Breast epithelium (tissue), 4 donors: ENCODE results near the gene GRIN2C. TPM values are rescaled to one million over a fixed set of nuclear protein-coding genes. Genes with fewer than 3 reads are reported as not detected.
A peak's percentile ranks its signal among the peaks of the same experiment; 100 is the strongest.

Source experiments
- DNase-seq, 2 donors: peaks; one replicate each; pipeline ENCODE4 v3.0.0-alpha.2; 2019; ENCODE audit warnings: low spot score in 2 of 2
- H3K27ac ChIP-seq, 2 donors: fragments of 200-600 bp; sonication (generic) in 1 of 2; one replicate each; pipeline ENCODE4 v1.5.1; 2016 to 2019; ENCODE audit warnings: mild to moderate bottlenecking in 1 of 2
- H3K27me3 ChIP-seq, 2 donors: fragments of 200-600 bp; sonication (generic) in 1 of 2; one replicate each; pipeline versions ENCODE4 v1.5.1 to v1.6.0; 2017 to 2019; ENCODE audit warnings: control low read depth in 1 of 2, mild to moderate bottlenecking in 1 of 2
- H3K36me3 ChIP-seq: fragments of 200-600 bp; one replicate; pipeline ENCODE4 v1.5.1; 2019
- H3K4me1 ChIP-seq, 2 donors: fragments of 200-600 bp; sonication (generic); one replicate each; pipeline ENCODE4 v1.5.1; 2016 to 2019; ENCODE audit warnings: control low read depth in 1 of 2
- H3K4me3 ChIP-seq, 3 donors: fragments of 200-600 bp; sonication (generic); 1 replicate in 2 of 3; 2 replicates in 1 of 3; pipeline ENCODE4 v1.5.1; 2016 to 2019; ENCODE audit warnings: mild to moderate bottlenecking in 3 of 3, moderate library complexity in 2 of 3
- H3K9me3 ChIP-seq, 2 donors: fragments of 200-600 bp; sonication (generic) in 1 of 2; one replicate each; pipeline ENCODE4 v1.5.1; 2016 to 2019; ENCODE audit warnings: control low read depth in 1 of 2
- CTCF ChIP-seq, 3 donors: fragments of 450-650 bp; IDR thresholded peaks; one replicate each; pipeline ENCODE4 v1.5.1; 2016 to 2017; ENCODE audit warnings: antibody characterized with exemption in 3 of 3, mild to moderate bottlenecking in 3 of 3, moderate library complexity in 3 of 3
- POLR2A ChIP-seq: fragments of 450-650 bp; IDR thresholded peaks from one replicate; pipeline ENCODE4 v1.6.1; 2016; ENCODE audit warnings: antibody characterized with exemption, mild to moderate bottlenecking, moderate library complexity
- POLR2AphosphoS5 ChIP-seq, 3 donors: sonication (generic); formaldehyde crosslinking; IDR thresholded peaks; one replicate each; pipeline ENCODE4 v1.6.1; 2017; ENCODE audit warnings: antibody characterized with exemption in 3 of 3
- intact Hi-C: fragments of 100-400 bp; cut with DNase I; formaldehyde crosslinking; loops from one replicate; pipeline ENCODE4 v1.15.1; 2023; ENCODE audit warnings: low total_unique reads
- total RNA-seq, 3 donors: library from RNA; depleted of rRNA; stranded (reverse); fragments of >200 nt; gene quantifications; one replicate each; pipeline ENCODE4 v1.1.0, GENCODE V29; 2016

The GRIN2C gene
- total RNA-seq, 3 donors from 2014 or later = 0.48 TPM; not detected in 2

- H3K27me3 ChIP-seq = peaks cover 8 to 31% of the 10 kb centered on the region in 2 donors
- intact Hi-C loops = loop anchor here (10.0 kb wide), 1 partner anchor 69 kb away; no protein-coding TSS in a partner anchor
- no peak for DNase-seq
- no peak overlapping the region for H3K4me3 ChIP-seq
- H3K9me3 ChIP-seq = no peaks in the 10 kb centered on the region
- no peaks in the 10 kb centered on the region for H3K36me3 ChIP-seq
- peaks cover 14 to 23% of the 10 kb centered on the region in 2 donors for H3K4me1 ChIP-seq
- TF ChIP-seq POLR2AphosphoS5 (IDR thresholded peaks at IDR 0.05) (no peak), POLR2A (no peak), CTCF (IDR thresholded peaks at IDR 0.05) (no peak)
- H3K27ac ChIP-seq = no peak overlapping the region
Observed at GRCh38 chr17:74863420-74864296, 4.0 kb upstream of the GRIN2C start.

- no peak for TF ChIP-seq POLR2A
- TF ChIP-seq CTCF (IDR thresholded peaks at IDR 0.05) = no peak
- no peak for TF ChIP-seq POLR2AphosphoS5 (IDR thresholded peaks at IDR 0.05)
- Histone ChIP-seq H3K36me3 (no peaks in the 10 kb centered on the region), H3K4me1 (peaks cover 14 to 23% of the 10 kb centered on the region in 2 donors), H3K4me3 (no peak overlapping the region), H3K27me3 (peaks cover 8 to 37% of the 10 kb centered on the region in 2 donors), H3K27ac (no peak overlapping the region), H3K9me3 (no peaks in the 10 kb centered on the region)
- DNase-seq = no peak
- intact Hi-C loops = loop anchor here (10.0 kb wide), 1 partner anchor 68 kb away; no protein-coding TSS in a partner anchor
Observed at GRCh38 chr17:74862919-74863318, 3.2 kb upstream of the GRIN2C start.

- Histone ChIP-seq H3K27ac (no peak overlapping the region), H3K27me3 (peaks cover 8 to 43% of the 10 kb centered on the region in 2 donors), H3K4me3 (peak overlapping the region in 2 of 3 donors; percentile 12 to 61), H3K36me3 (no peaks in the 10 kb centered on the region), H3K4me1 (peaks cover 14 to 23% of the 10 kb centered on the region in 2 donors), H3K9me3 (no peaks in the 10 kb centered on the region)
- peak in 1 of 2 donors; percentile 67 for DNase-seq
- intact Hi-C loops = loop anchor here (10.0 kb wide), 1 partner anchor 68 kb away; no protein-coding TSS in a partner anchor
- TF ChIP-seq CTCF (IDR thresholded peaks at IDR 0.05) (peak in 2 of 3 donors; percentile 67), POLR2AphosphoS5 (IDR thresholded peaks at IDR 0.05) (no peak), POLR2A (no peak)
Observed at GRCh38 chr17:74862108-74862901, 2.6 kb upstream of the GRIN2C start.

- DNase-seq = no peak
- TF ChIP-seq CTCF (IDR thresholded peaks at IDR 0.05) (no peak), POLR2A (no peak), POLR2AphosphoS5 (IDR thresholded peaks at IDR 0.05) (no peak)
- peaks cover 8 to 46% of the 10 kb centered on the region in 2 donors for H3K27me3 ChIP-seq
- peak overlapping the region in 2 of 3 donors; percentile 12 to 61 for H3K4me3 ChIP-seq
- no peak overlapping the region for H3K27ac ChIP-seq
- no peaks in the 10 kb centered on the region for H3K36me3 ChIP-seq
- intact Hi-C loops = loop anchor here (10.0 kb wide), 1 partner anchor 67 kb away; no protein-coding TSS in a partner anchor
- no peaks in the 10 kb centered on the region for H3K9me3 ChIP-seq
- peaks cover 14 to 23% of the 10 kb centered on the region in 2 donors for H3K4me1 ChIP-seq
Observed at GRCh38 chr17:74861662-74862107, 2.0 kb upstream of the GRIN2C start.
